SK-N-SH (cell line): ENCODE measurements around the gene SCD5.

Experiments used
- CHD2 ChIP-seq: fragments of 150-350 bp; IDR thresholded peaks from 2 replicates; pipeline ENCODE4 v1.6.1; 2018; ENCODE audit warnings: low read length; ENCODE audit not compliant: partially characterized antibody
- POLR2AphosphoS5 ChIP-seq: IDR thresholded peaks from 2 replicates; pipeline ENCODE4 v1.6.1; 2012; ENCODE audit warnings: low read depth, low read length
- RCOR1 ChIP-seq: fragments of 150-350 bp; IDR thresholded peaks from 2 replicates; pipeline ENCODE4 v1.6.1; 2017; ENCODE audit warnings: antibody characterized with exemption, low read length
- TF ChIP-seq, protein P1 (sequence below): fragments of 200-600 bp; sonication (generic); IDR thresholded peaks from 2 replicates; pipeline ENCODE4 v1.6.1; 2017; ENCODE audit warnings: antibody characterized with exemption, mild to moderate bottlenecking, moderate library complexity

DNA sequence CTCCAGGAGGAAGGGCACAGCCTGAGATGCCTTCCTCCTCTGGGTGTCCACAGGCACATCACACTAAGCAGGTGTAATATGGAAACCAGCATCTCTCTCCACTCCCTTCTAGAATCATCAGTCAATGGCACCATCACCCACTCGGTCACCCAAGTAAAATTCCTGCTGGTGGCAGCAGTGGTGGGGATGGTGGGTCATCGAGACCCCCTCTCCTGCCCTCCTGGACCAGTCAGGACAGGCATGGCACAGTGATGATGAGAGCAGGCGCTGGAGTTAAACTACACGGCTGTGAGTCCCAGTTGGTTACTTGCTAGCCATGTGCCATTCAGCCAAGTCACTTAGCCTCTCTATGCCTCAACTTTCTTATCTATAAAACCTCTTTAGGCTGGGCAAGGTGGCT, 42.5 kb downstream of the SCD5 start:
- no peak for TF ChIP-seq RCOR1
- no peak for TF ChIP-seq POLR2AphosphoS5
- TF ChIP-seq CHD2, result no peak
- TF ChIP-seq, protein P1, sequence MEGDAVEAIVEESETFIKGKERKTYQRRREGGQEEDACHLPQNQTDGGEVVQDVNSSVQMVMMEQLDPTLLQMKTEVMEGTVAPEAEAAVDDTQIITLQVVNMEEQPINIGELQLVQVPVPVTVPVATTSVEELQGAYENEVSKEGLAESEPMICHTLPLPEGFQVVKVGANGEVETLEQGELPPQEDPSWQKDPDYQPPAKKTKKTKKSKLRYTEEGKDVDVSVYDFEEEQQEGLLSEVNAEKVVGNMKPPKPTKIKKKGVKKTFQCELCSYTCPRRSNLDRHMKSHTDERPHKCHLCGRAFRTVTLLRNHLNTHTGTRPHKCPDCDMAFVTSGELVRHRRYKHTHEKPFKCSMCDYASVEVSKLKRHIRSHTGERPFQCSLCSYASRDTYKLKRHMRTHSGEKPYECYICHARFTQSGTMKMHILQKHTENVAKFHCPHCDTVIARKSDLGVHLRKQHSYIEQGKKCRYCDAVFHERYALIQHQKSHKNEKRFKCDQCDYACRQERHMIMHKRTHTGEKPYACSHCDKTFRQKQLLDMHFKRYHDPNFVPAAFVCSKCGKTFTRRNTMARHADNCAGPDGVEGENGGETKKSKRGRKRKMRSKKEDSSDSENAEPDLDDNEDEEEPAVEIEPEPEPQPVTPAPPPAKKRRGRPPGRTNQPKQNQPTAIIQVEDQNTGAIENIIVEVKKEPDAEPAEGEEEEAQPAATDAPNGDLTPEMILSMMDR, result no peak
